ENCODE measurements around the gene NARF. TPM values are rescaled to one million over a fixed set of nuclear protein-coding genes. Genes with fewer than 3 reads are reported as not detected.

The NARF gene
- total and polyA plus RNA-seq, 2 experiments from 2014 or later = 43.9 to 91.8 TPM

- H3K9me2 ChIP-seq (replicated peaks; ENCODE audit: insufficient read depth) = no peaks in the 10 kb centered on the region
- peaks cover 5% of the 10 kb centered on the region for H4K20me1 ChIP-seq (ENCODE audit: insufficient read depth, poor library complexity, severe bottlenecking)
- peak; percentile 67 for DNase-seq (ENCODE audit: low spot score)
- no peaks in the 10 kb centered on the region for H3K27me3 ChIP-seq
- peak overlapping the region; percentile 41 for H3K4me2 ChIP-seq
- H3K79me2 ChIP-seq = peaks cover 23% of the 10 kb centered on the region
- no peaks in the 10 kb centered on the region for H3K36me3 ChIP-seq (replicated peaks; ENCODE audit: insufficient read depth, low read depth)
- H2AFZ ChIP-seq = no peak overlapping the region
- H3K27ac ChIP-seq = peak overlapping the region; percentile 85
- WGBS (ENCODE audit: low lambda C conversion rate, missing lambda C conversion rate) = 63% methylated on average over 10 of the region's 10 CpGs
- no peaks in the 10 kb centered on the region for H3K9me3 ChIP-seq (ENCODE audit: low read depth)
- TF ChIP-seq EZH2phosphoT487 (IDR thresholded peaks at IDR 0.05; ENCODE audit: low read depth, severe bottlenecking, unreplicated experiment) = no peak
- no peak for TF ChIP-seq EZH2 (IDR thresholded peaks at IDR 0.05; ENCODE audit: borderline replicate concordance)
- TF ChIP-seq, protein P1, sequence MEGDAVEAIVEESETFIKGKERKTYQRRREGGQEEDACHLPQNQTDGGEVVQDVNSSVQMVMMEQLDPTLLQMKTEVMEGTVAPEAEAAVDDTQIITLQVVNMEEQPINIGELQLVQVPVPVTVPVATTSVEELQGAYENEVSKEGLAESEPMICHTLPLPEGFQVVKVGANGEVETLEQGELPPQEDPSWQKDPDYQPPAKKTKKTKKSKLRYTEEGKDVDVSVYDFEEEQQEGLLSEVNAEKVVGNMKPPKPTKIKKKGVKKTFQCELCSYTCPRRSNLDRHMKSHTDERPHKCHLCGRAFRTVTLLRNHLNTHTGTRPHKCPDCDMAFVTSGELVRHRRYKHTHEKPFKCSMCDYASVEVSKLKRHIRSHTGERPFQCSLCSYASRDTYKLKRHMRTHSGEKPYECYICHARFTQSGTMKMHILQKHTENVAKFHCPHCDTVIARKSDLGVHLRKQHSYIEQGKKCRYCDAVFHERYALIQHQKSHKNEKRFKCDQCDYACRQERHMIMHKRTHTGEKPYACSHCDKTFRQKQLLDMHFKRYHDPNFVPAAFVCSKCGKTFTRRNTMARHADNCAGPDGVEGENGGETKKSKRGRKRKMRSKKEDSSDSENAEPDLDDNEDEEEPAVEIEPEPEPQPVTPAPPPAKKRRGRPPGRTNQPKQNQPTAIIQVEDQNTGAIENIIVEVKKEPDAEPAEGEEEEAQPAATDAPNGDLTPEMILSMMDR (IDR thresholded peaks at IDR 0.05; ENCODE audit: poor library complexity) = no peak
- peaks cover 22% of the 10 kb centered on the region for H3K4me1 ChIP-seq (ENCODE audit: insufficient read depth)
- H3K4me3 ChIP-seq = no peak overlapping the region
Observed at GRCh38 chr17:82461827-82462524, 3.4 kb downstream of the NARF start.

GRCh38 chr17:82463391-82463790 is 4.8 kb downstream of the NARF start:
- H3K4me3 ChIP-seq = no peak overlapping the region
- 89% methylated on average over 6 of the region's 6 CpGs for WGBS (ENCODE audit: low lambda C conversion rate, missing lambda C conversion rate)

GRCh38 chr17:82463925-82464566 is 5.5 kb downstream of the NARF start:
- H3K27ac ChIP-seq = no peak overlapping the region
- no peak for DNase-seq (ENCODE audit: low spot score)
- no peak overlapping the region for H3K4me2 ChIP-seq
- peaks cover 22% of the 10 kb centered on the region for H3K79me2 ChIP-seq
- H3K4me3 ChIP-seq = no peak overlapping the region
- no peaks in the 10 kb centered on the region for H3K36me3 ChIP-seq (replicated peaks; ENCODE audit: insufficient read depth, low read depth)
- H3K9me2 ChIP-seq (replicated peaks; ENCODE audit: insufficient read depth) = no peaks in the 10 kb centered on the region
- H3K9me3 ChIP-seq (ENCODE audit: low read depth) = no peaks in the 10 kb centered on the region
- H3K27me3 ChIP-seq = no peaks in the 10 kb centered on the region
- no peak overlapping the region for H2AFZ ChIP-seq
- H3K4me1 ChIP-seq (ENCODE audit: insufficient read depth) = peaks cover 14% of the 10 kb centered on the region
- H4K20me1 ChIP-seq (ENCODE audit: insufficient read depth, poor library complexity, severe bottlenecking) = peaks cover 5% of the 10 kb centered on the region
- WGBS (ENCODE audit: low lambda C conversion rate, missing lambda C conversion rate) = 95% methylated on average over 7 of the region's 7 CpGs
- TF ChIP-seq EZH2 (IDR thresholded peaks at IDR 0.05; ENCODE audit: borderline replicate concordance) = no peak
- TF ChIP-seq, protein P1 (IDR thresholded peaks at IDR 0.05; ENCODE audit: poor library complexity) = no peak
- TF ChIP-seq EZH2phosphoT487 (IDR thresholded peaks at IDR 0.05; ENCODE audit: low read depth, severe bottlenecking, unreplicated experiment) = no peak

More at GRCh38 chr17:82463391-82463790, 4.8 kb downstream of the NARF start:
- Histone ChIP-seq H2AFZ (no peak overlapping the region), H3K36me3 (replicated peaks; ENCODE audit: insufficient read depth, low read depth) (no peaks in the 10 kb centered on the region), H4K20me1 (ENCODE audit: insufficient read depth, poor library complexity, severe bottlenecking) (peaks cover 5% of the 10 kb centered on the region), H3K9me2 (replicated peaks; ENCODE audit: insufficient read depth) (no peaks in the 10 kb centered on the region), H3K4me1 (ENCODE audit: insufficient read depth) (peaks cover 14% of the 10 kb centered on the region), H3K4me2 (no peak overlapping the region), H3K9me3 (ENCODE audit: low read depth) (no peaks in the 10 kb centered on the region), H3K27ac (no peak overlapping the region), H3K79me2 (peaks cover 23% of the 10 kb centered on the region), H3K27me3 (no peaks in the 10 kb centered on the region)
- no peak for TF ChIP-seq EZH2phosphoT487 (IDR thresholded peaks at IDR 0.05; ENCODE audit: low read depth, severe bottlenecking, unreplicated experiment)
- TF ChIP-seq EZH2 (IDR thresholded peaks at IDR 0.05; ENCODE audit: borderline replicate concordance) = no peak
- TF ChIP-seq, protein P1 (IDR thresholded peaks at IDR 0.05; ENCODE audit: poor library complexity) = no peak
- DNase-seq (ENCODE audit: low spot score) = no peak
